DMS79 (cell line): ENCODE results near the gene PIMREG.

Experiments
- DNase-seq: peaks from one replicate; lab custom pipeline; 2025; lab: John Stamatoyannopoulos, UW

Gene PIMREG

DNA sequence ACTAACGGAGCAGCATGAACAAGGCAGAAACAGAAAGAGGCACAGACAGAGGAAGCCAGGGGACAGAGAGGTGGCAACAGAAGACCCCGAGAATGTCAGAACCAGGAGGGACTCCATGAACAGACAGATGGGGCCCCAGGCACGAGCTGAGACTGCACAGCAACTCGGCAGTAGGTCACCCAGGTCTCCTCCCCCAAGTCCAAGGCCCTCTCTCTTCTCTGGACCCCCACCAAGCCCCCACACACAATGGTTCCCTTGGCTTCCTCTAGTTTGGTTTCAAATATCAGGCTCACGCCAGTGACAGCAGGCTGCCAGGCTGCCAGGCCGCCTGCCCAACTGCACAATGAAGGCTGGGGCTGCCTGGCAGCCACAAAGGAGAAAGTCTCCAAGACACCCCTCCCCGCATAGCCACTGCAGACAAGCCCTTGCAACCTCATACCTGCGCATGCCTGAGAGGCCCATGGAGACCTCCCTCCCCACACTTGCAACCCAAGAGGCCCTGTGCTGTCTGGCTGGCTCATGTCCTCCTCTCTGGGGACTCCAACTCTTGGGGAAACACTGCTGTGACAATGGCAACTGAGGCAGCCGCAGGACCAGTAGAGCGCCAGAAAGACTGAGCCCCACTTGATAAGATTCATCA is 54.8 kb downstream of the PIMREG start:
- no peak for DNase-seq
